HG03025 (cell line): ENCODE data around the gene CD226.

Source experiments
- ATAC-seq: cut with Tn5 transposase; IDR thresholded peaks from one replicate; pipeline ENCODE4 v1.9.1; 2021; ENCODE audit warnings: mild to moderate bottlenecking, moderate library complexity; ENCODE audit not compliant: unreplicated experiment, low FRiP score

Gene CD226

DNA sequence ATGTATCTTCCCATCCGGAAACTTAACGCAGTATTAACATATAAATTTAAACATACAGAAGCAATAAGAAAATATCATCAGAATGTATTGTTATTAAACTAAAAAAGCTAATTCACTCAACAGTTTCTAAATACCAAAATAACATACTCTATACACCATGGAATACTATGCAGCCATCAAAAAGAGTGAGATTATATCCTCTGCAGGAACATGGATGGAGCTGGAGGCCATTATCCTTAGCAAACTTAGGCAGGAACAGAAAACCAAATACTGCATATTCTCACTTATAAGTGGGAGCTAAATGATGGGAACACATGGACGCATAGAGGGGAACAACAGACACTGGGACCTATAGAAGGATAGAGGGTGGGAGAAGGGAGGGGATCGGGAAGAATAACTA is 127.1 kb downstream of the CD226 start:
- ATAC-seq: no peak

DNA sequence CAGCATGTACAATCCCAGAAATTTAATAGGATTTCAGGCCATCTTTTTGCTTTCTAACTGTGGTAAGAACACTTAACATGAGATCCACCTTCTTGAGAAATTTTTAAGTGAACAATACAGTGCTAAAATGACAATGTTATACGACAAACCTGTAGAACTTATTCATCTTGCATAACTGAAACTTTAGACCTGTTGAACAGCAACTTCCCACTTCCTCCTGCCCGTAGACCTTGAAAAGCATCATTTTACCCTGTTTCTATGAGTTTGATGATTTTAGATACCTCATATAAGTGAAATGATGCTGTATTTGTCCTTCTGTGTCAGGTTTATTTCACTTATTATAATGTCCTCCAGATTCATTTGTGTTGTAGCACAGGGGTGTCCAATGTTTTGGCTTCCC is 128.2 kb downstream of the CD226 start:
- no peak for ATAC-seq

DNA sequence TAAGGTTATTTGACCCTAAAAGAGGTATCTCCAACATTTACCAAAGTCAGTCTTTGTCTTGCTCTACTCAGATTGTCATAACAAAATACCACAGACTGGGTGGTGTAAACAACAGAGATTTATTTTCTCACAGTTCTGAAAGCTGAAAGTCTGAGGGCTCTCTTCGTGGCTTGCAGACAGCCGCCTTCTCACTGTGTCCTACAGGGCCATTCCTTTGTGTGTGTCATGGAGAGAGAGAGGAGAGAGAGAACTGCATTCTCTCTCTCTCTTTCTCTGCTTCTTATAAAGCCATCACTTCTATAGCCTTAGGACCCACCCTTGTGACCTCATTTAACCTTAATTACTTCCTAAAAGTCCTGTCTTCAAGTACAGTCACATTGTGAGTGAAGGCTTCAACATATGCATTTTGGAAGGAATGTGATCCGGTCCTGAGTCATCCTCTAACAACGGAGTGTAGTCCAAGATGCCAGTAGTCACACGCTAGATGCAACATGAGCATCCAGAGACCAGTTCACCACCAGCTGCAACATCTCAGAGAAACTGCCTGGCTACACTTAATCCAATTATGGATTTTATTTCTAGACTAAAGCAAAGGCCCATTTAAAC is 130.2 kb downstream of the CD226 start:
- no peak for ATAC-seq

DNA sequence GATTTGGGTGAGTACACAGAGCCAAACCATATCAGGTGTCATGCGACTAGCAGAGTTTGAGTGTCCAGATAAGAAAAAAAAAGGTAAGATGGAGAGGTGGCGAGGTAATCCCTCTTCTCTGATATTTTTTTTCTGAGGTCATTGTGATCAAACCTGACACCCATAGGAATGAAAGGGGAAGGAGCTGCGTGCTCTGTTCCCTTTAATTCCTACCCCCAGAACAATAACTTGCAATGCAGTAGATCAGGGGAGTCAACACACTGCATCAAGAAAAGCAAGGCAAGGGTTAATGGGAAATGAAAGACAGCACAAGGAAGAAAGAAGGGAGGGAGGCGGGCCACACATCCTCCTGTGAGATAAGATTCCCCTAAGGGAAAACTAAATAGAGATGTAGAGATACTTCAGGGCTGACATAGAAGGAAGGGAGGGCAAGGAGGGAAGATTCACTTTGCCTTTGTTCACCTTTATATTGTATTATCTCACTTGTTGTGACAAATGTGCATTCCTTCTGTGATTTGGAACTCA is 132.8 kb downstream of the CD226 start:
- no peak for ATAC-seq

DNA sequence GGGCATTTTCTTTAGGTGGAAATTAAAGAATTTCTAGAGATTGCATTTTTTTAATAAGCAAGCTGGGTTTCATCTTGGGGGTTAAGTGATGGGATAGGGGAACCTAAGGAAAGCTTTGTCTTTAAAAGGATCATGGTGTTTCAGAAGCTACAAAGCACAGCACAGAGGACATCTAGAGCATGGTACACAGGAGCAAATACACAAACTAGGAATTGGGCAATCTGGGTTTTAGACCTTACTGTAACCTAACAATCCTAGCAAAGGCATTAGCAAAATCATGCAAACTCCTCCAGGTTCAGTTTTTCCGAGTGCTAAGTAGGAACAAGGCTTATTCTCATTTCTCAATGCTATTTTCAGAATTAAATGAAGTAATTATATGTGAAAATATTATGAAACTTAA is 134.1 kb downstream of the CD226 start:
- no peak for ATAC-seq

DNA sequence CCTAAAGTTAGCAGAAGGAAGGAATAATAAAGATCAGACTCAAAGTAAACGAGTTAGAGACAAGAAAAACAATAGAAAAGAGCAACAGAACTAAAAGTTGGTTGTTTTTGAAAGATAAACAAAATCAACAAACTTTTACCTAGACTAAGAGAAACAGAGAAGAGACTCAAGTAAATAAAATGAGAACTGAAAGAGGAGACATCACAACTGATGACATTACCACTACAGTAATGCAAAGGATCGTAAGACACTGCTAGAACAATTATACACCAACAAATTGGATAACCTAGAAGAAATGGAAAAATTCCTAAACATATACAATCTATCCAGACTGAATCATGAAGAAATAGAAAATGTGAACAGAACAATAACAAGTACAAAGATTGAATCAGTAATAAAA is 139.3 kb downstream of the CD226 start:
- no peak for ATAC-seq

DNA sequence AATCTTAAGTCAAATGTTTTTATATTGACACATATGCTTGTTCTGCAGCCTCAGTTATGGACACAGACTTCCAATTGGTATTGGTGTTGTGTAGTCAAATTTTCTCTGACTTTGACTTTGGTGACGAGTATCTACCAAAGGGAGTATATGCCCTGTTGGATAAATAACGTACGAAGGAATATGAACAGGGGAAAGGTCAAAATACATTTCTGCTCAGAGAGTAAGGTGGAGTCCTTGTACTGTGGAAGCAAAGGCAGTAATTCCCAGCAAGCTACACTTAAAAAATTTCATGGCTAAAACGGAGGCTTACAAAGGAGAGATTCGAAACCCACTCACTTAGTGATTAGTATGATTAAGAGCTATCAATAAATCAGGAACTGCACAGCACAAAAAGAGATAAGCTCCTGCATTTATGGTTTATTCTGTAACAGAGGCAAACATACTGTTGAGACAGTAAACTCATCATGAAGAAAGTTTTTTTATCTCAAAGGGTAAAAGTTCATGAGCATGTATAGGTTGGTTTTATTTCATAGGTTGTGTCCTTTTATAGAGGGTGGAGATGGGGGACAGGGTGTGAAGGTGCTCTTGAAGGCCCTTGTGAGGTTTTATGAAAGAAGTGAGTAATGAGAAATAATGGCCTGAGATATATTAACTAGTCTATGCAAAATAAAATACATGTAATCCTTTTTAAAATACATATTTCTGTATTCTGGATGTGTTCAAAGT is 142.7 kb downstream of the CD226 start:
- no peak for ATAC-seq
